ENCODE measurements around the gene JARID2.

DNA sequence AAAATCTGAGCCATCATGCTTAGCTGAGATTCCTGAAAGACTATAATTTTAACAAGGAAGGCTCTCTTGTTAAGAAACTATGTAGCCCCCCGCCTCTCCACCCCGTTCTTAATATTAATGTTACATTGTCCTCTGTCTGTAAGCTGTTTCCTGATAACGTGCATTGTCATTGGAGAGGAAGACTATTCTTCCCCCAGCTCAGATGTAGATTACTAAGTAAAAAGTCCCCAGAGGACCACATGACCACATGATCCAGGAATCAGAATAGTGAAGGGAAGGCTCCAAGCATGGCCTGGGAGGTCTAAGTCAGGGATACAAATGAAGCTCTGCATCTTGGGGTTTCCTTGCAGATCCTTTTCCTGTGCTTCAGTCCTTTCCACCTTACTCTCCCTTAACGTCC, 106.4 kb downstream of the JARID2 start:
- TF ChIP-seq, protein P1, sequence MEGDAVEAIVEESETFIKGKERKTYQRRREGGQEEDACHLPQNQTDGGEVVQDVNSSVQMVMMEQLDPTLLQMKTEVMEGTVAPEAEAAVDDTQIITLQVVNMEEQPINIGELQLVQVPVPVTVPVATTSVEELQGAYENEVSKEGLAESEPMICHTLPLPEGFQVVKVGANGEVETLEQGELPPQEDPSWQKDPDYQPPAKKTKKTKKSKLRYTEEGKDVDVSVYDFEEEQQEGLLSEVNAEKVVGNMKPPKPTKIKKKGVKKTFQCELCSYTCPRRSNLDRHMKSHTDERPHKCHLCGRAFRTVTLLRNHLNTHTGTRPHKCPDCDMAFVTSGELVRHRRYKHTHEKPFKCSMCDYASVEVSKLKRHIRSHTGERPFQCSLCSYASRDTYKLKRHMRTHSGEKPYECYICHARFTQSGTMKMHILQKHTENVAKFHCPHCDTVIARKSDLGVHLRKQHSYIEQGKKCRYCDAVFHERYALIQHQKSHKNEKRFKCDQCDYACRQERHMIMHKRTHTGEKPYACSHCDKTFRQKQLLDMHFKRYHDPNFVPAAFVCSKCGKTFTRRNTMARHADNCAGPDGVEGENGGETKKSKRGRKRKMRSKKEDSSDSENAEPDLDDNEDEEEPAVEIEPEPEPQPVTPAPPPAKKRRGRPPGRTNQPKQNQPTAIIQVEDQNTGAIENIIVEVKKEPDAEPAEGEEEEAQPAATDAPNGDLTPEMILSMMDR (IDR thresholded peaks at IDR 0.05; ENCODE audit: low read length): no peak
- no peak for TF ChIP-seq EZH2 (IDR thresholded peaks at IDR 0.05; ENCODE audit: borderline replicate concordance, low read length)

Measured in OCI-LY1 (cell line).